GM10266 (cell line): ENCODE measurements around the gene KCTD3.

ENCODE experiments used
- DNase-seq: peaks from one replicate; pipeline ENCODE4 v3.0.0; 2012; ENCODE audit errors: extremely low spot score
- CTCF ChIP-seq: IDR thresholded peaks from 2 replicates; pipeline ENCODE4 v1.5.1; 2012; ENCODE audit warnings: mild to moderate bottlenecking, low read depth; ENCODE audit not compliant: control insufficient read depth, insufficient read depth; ENCODE audit errors: missing control alignments

KCTD3 gene

GRCh38 chr1:215555531-215555930 is 11.6 kb upstream of the KCTD3 start:
- TF ChIP-seq CTCF: no peak
- no peak for DNase-seq

DNA sequence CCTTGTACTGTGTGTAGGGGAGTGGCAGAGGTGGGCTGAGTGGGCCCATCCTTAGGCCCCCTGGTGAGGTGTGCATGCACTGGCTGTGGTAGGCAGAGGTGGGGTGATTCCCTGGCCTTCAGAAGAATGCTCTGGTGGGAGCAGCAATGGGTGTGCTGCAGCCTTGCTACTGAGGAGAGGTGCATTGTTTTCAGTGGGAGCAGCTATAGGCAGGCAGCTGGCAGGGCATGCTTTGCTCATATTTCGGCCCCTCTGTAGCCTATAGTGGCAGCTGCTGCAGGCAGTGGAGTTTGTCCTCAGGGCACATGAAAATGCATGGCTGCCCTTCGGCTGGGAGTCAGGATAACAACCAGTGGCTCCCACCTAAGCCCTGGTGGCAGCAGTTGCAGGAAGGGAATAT is 10.1 kb upstream of the KCTD3 start:
- DNase-seq: no peak
- TF ChIP-seq CTCF: no peak

GRCh38 chr1:215557504-215557903 is 9.6 kb upstream of the KCTD3 start:
- TF ChIP-seq CTCF: no peak
- DNase-seq: no peak

DNA sequence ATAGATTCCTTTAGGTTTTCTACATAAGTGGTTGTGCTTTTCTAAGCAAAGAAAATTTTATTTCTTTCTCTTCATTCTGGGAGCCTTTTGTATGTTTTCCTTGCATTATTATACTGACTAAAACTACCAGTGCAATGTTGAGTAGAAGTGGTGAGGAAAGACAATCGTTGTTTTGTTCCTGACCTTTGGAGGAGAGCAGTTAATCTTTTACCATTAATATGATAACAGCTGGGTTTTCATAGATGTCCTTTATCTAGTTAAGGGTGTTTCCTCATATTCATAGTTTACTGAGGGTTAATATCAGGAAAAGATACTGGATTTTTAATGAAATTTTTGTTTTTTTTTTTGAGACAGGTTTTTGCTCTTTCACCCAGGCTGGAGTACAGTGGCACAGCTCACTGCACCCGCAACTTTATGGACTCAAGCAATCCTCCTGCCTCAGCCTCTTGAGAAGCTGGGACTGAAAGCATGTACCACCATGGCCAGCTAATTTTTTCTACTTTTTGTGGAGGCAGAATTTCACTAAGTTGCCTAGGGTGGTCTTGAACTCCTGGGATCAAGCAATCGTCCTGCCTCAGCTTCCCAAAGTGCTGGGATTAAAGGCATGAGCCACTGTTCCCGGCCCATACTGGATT is 9.0 kb upstream of the KCTD3 start:
- no peak for DNase-seq
- TF ChIP-seq CTCF: no peak

GRCh38 chr1:215567491-215568298 is 591 bp downstream of the KCTD3 start:
- peak; percentile 5 for TF ChIP-seq CTCF
- DNase-seq: peak; percentile 71

DNA sequence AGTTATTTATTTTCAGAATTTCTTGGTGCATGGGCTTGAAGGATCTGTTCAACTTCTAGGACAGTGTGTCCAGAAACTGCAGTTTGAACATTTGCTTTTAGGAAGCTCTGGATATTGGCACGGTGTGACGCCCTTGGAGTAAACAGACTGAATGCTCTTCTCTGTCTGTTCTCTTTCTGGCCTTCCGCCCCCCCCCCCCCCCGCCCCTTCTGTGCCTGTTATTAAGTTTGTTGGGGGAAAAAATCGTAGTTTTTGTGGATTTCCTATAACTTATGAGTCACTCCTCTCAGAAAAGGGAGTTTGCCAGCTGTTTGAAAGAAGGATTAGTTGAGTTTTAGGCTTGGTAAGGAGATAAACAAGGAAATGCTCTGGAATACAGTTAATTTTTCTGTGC is 1.2 kb downstream of the KCTD3 start:
- peak; percentile 51 for DNase-seq
- TF ChIP-seq CTCF: no peak
